HAP-1 (cell line): ENCODE results near the gene RBM20.
"Not testable (repeated sequence)": the region's sequence is repeated elsewhere in the genome, so short reads cannot be mapped to it uniquely, and the experiment has no call there.

Experiments used
- DNase-seq, 2 experiments: peaks; one replicate each; pipeline ENCODE4 v3.0.0-alpha.2; 2016 to 2020; ENCODE audit warnings: low spot score in 2 of 2
- H3K27me3 ChIP-seq: fragments of 250-450 bp; sonication (Bioruptor Pico); 2 replicates; pipeline ENCODE4 v1.5.1; 2020; ENCODE audit warnings: low read depth, mild to moderate bottlenecking, moderate library complexity
- H3K36me3 ChIP-seq: fragments of 250-450 bp; sonication (Bioruptor Pico); replicated peaks from 2 replicates; pipeline ENCODE4 v1.5.1; 2020; ENCODE audit warnings: mild to moderate bottlenecking
- H3K4me1 ChIP-seq: fragments of 250-450 bp; sonication (Bioruptor Pico); 2 replicates; pipeline ENCODE4 v1.5.1; 2020; ENCODE audit warnings: mild to moderate bottlenecking
- H3K4me3 ChIP-seq: fragments of 250-450 bp; sonication (Bioruptor Pico); 2 replicates; pipeline ENCODE4 v1.5.1; 2020; ENCODE audit warnings: mild to moderate bottlenecking, moderate library complexity
- H3K9me3 ChIP-seq: fragments of 250-450 bp; sonication (Bioruptor Pico); 2 replicates; pipeline ENCODE4 v1.5.1; 2020; ENCODE audit warnings: mild to moderate bottlenecking, moderate library complexity
- in situ Hi-C: fragments of 300-500 bp; cut with MboI; formaldehyde crosslinking; loops from 3 replicates; pipeline ENCODE4 v1.14.3; 2020; ENCODE audit warnings: low sequenced_read_pairs, inconsistent platforms, mixed read lengths

RBM20 gene

GRCh38 chr10:110867011-110867806 lies 223.1 kb downstream of the RBM20 start:
- H3K36me3 ChIP-seq, H3K4me3 ChIP-seq, DNase-seq, H3K9me3 ChIP-seq, in situ Hi-C loops, H3K27me3 ChIP-seq: not testable (repeated sequence)
- peaks cover 18% of the 10 kb centered on the region for H3K4me1 ChIP-seq

- H3K4me1 ChIP-seq: peaks cover 18% of the 10 kb centered on the region
- no peak overlapping the region for H3K4me3 ChIP-seq
- in situ Hi-C loops: no loop called here
- no peaks in the 10 kb centered on the region for H3K36me3 ChIP-seq
- no peaks in the 10 kb centered on the region; the same call in 1 of the 2 replicates for H3K27me3 ChIP-seq
- H3K9me3 ChIP-seq: no peaks in the 10 kb centered on the region
- no peak for DNase-seq
Observed at GRCh38 chr10:110867807-110868465, 223.8 kb downstream of the RBM20 start.

GRCh38 chr10:110868981-110869380 lies 224.8 kb downstream of the RBM20 start:
- H3K9me3 ChIP-seq: no peaks in the 10 kb centered on the region
- DNase-seq: no peak
- in situ Hi-C loops: no loop called here
- H3K4me3 ChIP-seq: no peak overlapping the region
- no peaks in the 10 kb centered on the region for H3K36me3 ChIP-seq
- peaks cover 25% of the 10 kb centered on the region for H3K4me1 ChIP-seq
- H3K27me3 ChIP-seq: no peaks in the 10 kb centered on the region; the same call in 1 of the 2 replicates

GRCh38 chr10:110870823-110871297 lies 226.7 kb downstream of the RBM20 start:
- peak in 1 of 2 experiments; percentile 18 for DNase-seq
- in situ Hi-C loops: no loop called here
- Histone ChIP-seq H3K4me1 (peaks cover 22% of the 10 kb centered on the region), H3K27me3 (no peaks in the 10 kb centered on the region; the same call in 1 of the 2 replicates), H3K4me3 (no peak overlapping the region; the same call in 1 of the 2 replicates), H3K9me3 (no peaks in the 10 kb centered on the region), H3K36me3 (no peaks in the 10 kb centered on the region)

- H3K4me1 ChIP-seq: peaks cover 21% of the 10 kb centered on the region
- DNase-seq: peak; percentile 97 to 100
- H3K27me3 ChIP-seq: no peaks in the 10 kb centered on the region; the same call in 1 of the 2 replicates
- H3K9me3 ChIP-seq: no peaks in the 10 kb centered on the region
- no peaks in the 10 kb centered on the region for H3K36me3 ChIP-seq
- peak within 1 kb of the TSS; percentile 58 for H3K4me3 ChIP-seq
- in situ Hi-C loops: no loop called here
Observed at GRCh38 chr10:110871298-110872084, 227.4 kb downstream of the RBM20 start, which contains the start of gene PDCD4. TSS of gene PDCD4 (plus strand) at chr10:110871928. CDS start at chr10:110876028, 4,100 bp downstream.

GRCh38 chr10:110872145-110872983 lies 228.2 kb downstream of the RBM20 start:
- Histone ChIP-seq H3K4me3 (peak overlapping the region; percentile 58), H3K4me1 (peaks cover 21% of the 10 kb centered on the region), H3K36me3 (no peaks in the 10 kb centered on the region), H3K9me3 (no peaks in the 10 kb centered on the region), H3K27me3 (no peaks in the 10 kb centered on the region; the same call in 1 of the 2 replicates)
- in situ Hi-C loops: no loop called here
- peak; percentile 62 to 85 for DNase-seq

- in situ Hi-C loops: no loop called here
- H3K36me3 ChIP-seq: no peaks in the 10 kb centered on the region; the same call in 1 of the 2 replicates
- H3K9me3 ChIP-seq: no peaks in the 10 kb centered on the region
- H3K27me3 ChIP-seq: no peaks in the 10 kb centered on the region
- DNase-seq: peak in 1 of 2 experiments; percentile 75
- peak overlapping the region; percentile 58 for H3K4me3 ChIP-seq
- H3K4me1 ChIP-seq: peaks cover 21% of the 10 kb centered on the region
Observed at GRCh38 chr10:110872984-110873923, 229.1 kb downstream of the RBM20 start.

GRCh38 chr10:110873951-110874350 lies 229.8 kb downstream of the RBM20 start:
- Histone ChIP-seq H3K36me3 (no peaks in the 10 kb centered on the region; the same call in 1 of the 2 replicates), H3K4me3 (peak overlapping the region; percentile 58), H3K27me3 (no peaks in the 10 kb centered on the region), H3K4me1 (peaks cover 21% of the 10 kb centered on the region), H3K9me3 (no peaks in the 10 kb centered on the region)
- no peak for DNase-seq
- in situ Hi-C loops: no loop called here

- H3K36me3 ChIP-seq: no peaks in the 10 kb centered on the region; the same call in 1 of the 2 replicates
- H3K27me3 ChIP-seq: no peaks in the 10 kb centered on the region
- H3K4me1 ChIP-seq: peaks cover 17% of the 10 kb centered on the region
- H3K4me3 ChIP-seq: no peak overlapping the region
- in situ Hi-C loops: loop anchor here (25.0 kb wide), 1 partner anchor 264 kb away; no protein-coding TSS in a partner anchor
- H3K9me3 ChIP-seq: no peaks in the 10 kb centered on the region
- no peak for DNase-seq
Observed at GRCh38 chr10:110876000-110876399, 231.9 kb downstream of the RBM20 start.

GRCh38 chr10:110876788-110877187 lies 232.7 kb downstream of the RBM20 start:
- Histone ChIP-seq H3K27me3 (no peaks in the 10 kb centered on the region), H3K9me3 (no peaks in the 10 kb centered on the region), H3K36me3 (no peaks in the 10 kb centered on the region; the same call in none of the 2 replicates), H3K4me1 (peaks cover 13% of the 10 kb centered on the region), H3K4me3 (no peak overlapping the region)
- in situ Hi-C loops: loop anchor here (25.0 kb wide), 1 partner anchor 264 kb away; no protein-coding TSS in a partner anchor
- DNase-seq: no peak

GRCh38 chr10:110880012-110880411 lies 235.9 kb downstream of the RBM20 start:
- Histone ChIP-seq H3K27me3 (no peaks in the 10 kb centered on the region), H3K4me1 (no peaks in the 10 kb centered on the region), H3K36me3 (no peaks in the 10 kb centered on the region; the same call in none of the 2 replicates), H3K4me3 (no peak overlapping the region), H3K9me3 (no peaks in the 10 kb centered on the region)
- no peak for DNase-seq
- in situ Hi-C loops: loop anchor here (25.0 kb wide), 1 partner anchor 268 kb away; no protein-coding TSS in a partner anchor
